HG02970 (cell line): Measurements from ENCODE around the gene OTX2.

Experiments used
- ATAC-seq: cut with Tn5 transposase; IDR thresholded peaks from one replicate; pipeline ENCODE4 v1.9.1; 2021; ENCODE audit warnings: mild to moderate bottlenecking, moderate library complexity, moderate number of reproducible peaks; ENCODE audit not compliant: unreplicated experiment, low FRiP score

OTX2 gene

GRCh38 chr14:56810147-56810719 is at the start of gene OTX2:
OTX2 (minus strand) TSS chr14:56810479; CDS start chr14:56805456, 5,023 bp downstream.
- no peak for ATAC-seq

GRCh38 chr14:56858422-56858821 is 48.1 kb upstream of the OTX2 start:
- no peak for ATAC-seq

GRCh38 chr14:56857216-56857615 is 46.9 kb upstream of the OTX2 start:
- ATAC-seq: no peak

- no peak for ATAC-seq
These were observed 45.7 kb upstream of the OTX2 start for GRCh38 chr14:56855891-56856461.

GRCh38 chr14:56854325-56854724 is 44.0 kb upstream of the OTX2 start:
- no peak for ATAC-seq

GRCh38 chr14:56846970-56847930 is 37.0 kb upstream of the OTX2 start:
- no peak for ATAC-seq

- ATAC-seq: no peak
These were observed 34.2 kb upstream of the OTX2 start for GRCh38 chr14:56844406-56845002.

- no peak for ATAC-seq
These were observed 31.3 kb upstream of the OTX2 start for GRCh38 chr14:56841611-56842010.

GRCh38 chr14:56840221-56840620 is 29.9 kb upstream of the OTX2 start:
- ATAC-seq: no peak

GRCh38 chr14:56829151-56829550 is 18.9 kb upstream of the OTX2 start:
- ATAC-seq: no peak

GRCh38 chr14:56826214-56826613 is 15.9 kb upstream of the OTX2 start:
- no peak for ATAC-seq

GRCh38 chr14:56821805-56822610 is 11.7 kb upstream of the OTX2 start:
- ATAC-seq: no peak

GRCh38 chr14:56821177-56821576 is 10.9 kb upstream of the OTX2 start:
- ATAC-seq: no peak

- no peak for ATAC-seq
These were observed 7.2 kb upstream of the OTX2 start for GRCh38 chr14:56817396-56817921.

GRCh38 chr14:56816574-56817391 is 6.5 kb upstream of the OTX2 start:
- no peak for ATAC-seq

GRCh38 chr14:56815745-56816144 is 5.5 kb upstream of the OTX2 start:
- no peak for ATAC-seq

- ATAC-seq: no peak
These were observed 4.9 kb upstream of the OTX2 start for GRCh38 chr14:56814969-56815700.

- ATAC-seq: no peak
These were observed 4.3 kb upstream of the OTX2 start for GRCh38 chr14:56814519-56814959.
